H9 (cell line): ENCODE measurements around the gene OSTN. TPM values are rescaled to one million over a fixed set of nuclear protein-coding genes. Genes with fewer than 3 reads are reported as not detected.

ENCODE experiments used
- DNase-seq: peaks from one replicate; pipeline ENCODE4 v3.0.0-alpha.2; 2017
- H2AFZ ChIP-seq: one replicate; pipeline ENCODE4 v1.6.1; 2013; ENCODE audit warnings: mild to moderate bottlenecking, low read length, control low read depth, moderate library complexity
- H2AK5ac ChIP-seq: 2 replicates; pipeline ENCODE4 v1.6.1; 2013; ENCODE audit warnings: low read length, control low read depth, mixed read lengths; ENCODE audit not compliant: insufficient read length
- H2BK120ac ChIP-seq: one replicate; pipeline ENCODE4 v1.6.1; 2013; ENCODE audit warnings: low read depth, mild to moderate bottlenecking, low read length, control low read depth, inconsistent platforms; ENCODE audit not compliant: poor library complexity, severe bottlenecking
- H2BK12ac ChIP-seq: 2 replicates; pipeline ENCODE4 v1.6.1; 2013; ENCODE audit warnings: low read length, control low read depth, mixed read lengths, low read depth; ENCODE audit not compliant: insufficient read length
- H2BK15ac ChIP-seq: 2 replicates; pipeline ENCODE4 v1.6.1; 2013; ENCODE audit warnings: low read depth, low read length, control low read depth
- H2BK20ac ChIP-seq: one replicate; pipeline ENCODE4 v1.6.1; 2013; ENCODE audit warnings: low read depth, mild to moderate bottlenecking, low read length, control low read depth, inconsistent platforms; ENCODE audit not compliant: poor library complexity, severe bottlenecking
- H2BK5ac ChIP-seq: 2 replicates; pipeline ENCODE4 v1.6.1; 2013; ENCODE audit warnings: low read length, control low read depth, mixed read lengths; ENCODE audit not compliant: insufficient read length
- H3K14ac ChIP-seq: 2 replicates; pipeline ENCODE4 v1.6.1; 2013; ENCODE audit warnings: low read length, control low read depth; ENCODE audit not compliant: insufficient read depth
- H3K18ac ChIP-seq: 2 replicates; pipeline ENCODE4 v1.6.1; 2013; ENCODE audit warnings: low read depth, mild to moderate bottlenecking, mixed read lengths, low read length, control low read depth; ENCODE audit not compliant: insufficient read length
- H3K23ac ChIP-seq: 2 replicates; pipeline ENCODE4 v1.6.1; 2013; ENCODE audit warnings: low read length, control low read depth, mixed read lengths, low read depth; ENCODE audit not compliant: insufficient read length
- H3K23me2 ChIP-seq: 2 replicates; pipeline ENCODE4 v1.6.1; 2013; ENCODE audit warnings: low read depth, mild to moderate bottlenecking, mixed read lengths, low read length, control low read depth; ENCODE audit not compliant: insufficient read length, poor library complexity, severe bottlenecking
- H3K27ac ChIP-seq: 2 replicates; pipeline ENCODE4 v1.5.1; 2013; ENCODE audit warnings: low read length, control low read depth, mixed read lengths, low read depth; ENCODE audit not compliant: insufficient read length
- H3K27me3 ChIP-seq: 2 replicates; pipeline ENCODE4 v1.6.1; 2013; ENCODE audit warnings: low read length, control low read depth, inconsistent platforms; ENCODE audit not compliant: insufficient read depth
- H3K4ac ChIP-seq: 2 replicates; pipeline ENCODE4 v1.6.1; 2013; ENCODE audit warnings: low read depth, mild to moderate bottlenecking, control low read depth, inconsistent platforms, low read length, moderate library complexity
- H3K4me1 ChIP-seq: 2 replicates; pipeline ENCODE4 v1.6.1; 2013; ENCODE audit warnings: low read length, control low read depth, inconsistent platforms; ENCODE audit not compliant: insufficient read depth
- H3K4me2 ChIP-seq: 2 replicates; pipeline ENCODE4 v1.6.1; 2013; ENCODE audit warnings: low read length, control low read depth, mixed read lengths; ENCODE audit not compliant: insufficient read length, insufficient read depth
- H3K56ac ChIP-seq: 2 replicates; pipeline ENCODE4 v1.6.1; 2013; ENCODE audit warnings: low read depth, mild to moderate bottlenecking, mixed read lengths, low read length, control low read depth; ENCODE audit not compliant: insufficient read length
- H3K79me1 ChIP-seq: 2 replicates; pipeline ENCODE4 v1.6.1; 2013; ENCODE audit warnings: low read depth, mild to moderate bottlenecking, moderate library complexity, low read length, control low read depth, inconsistent platforms; ENCODE audit not compliant: insufficient read depth, poor library complexity, severe bottlenecking
- H3K79me2 ChIP-seq: 2 replicates; pipeline ENCODE4 v1.6.1; 2013; ENCODE audit warnings: low read length, control low read depth, inconsistent platforms; ENCODE audit not compliant: insufficient read depth
- H3K9ac ChIP-seq: 2 replicates; pipeline ENCODE4 v1.6.1; 2013; ENCODE audit warnings: low read length, control low read depth, mixed read lengths; ENCODE audit not compliant: insufficient read length; ENCODE audit errors: extremely low read depth
- H3K9me3 ChIP-seq: one replicate; pipeline ENCODE4 v1.6.1; 2013; ENCODE audit warnings: low read depth, low read length, inconsistent platforms; ENCODE audit not compliant: control insufficient read depth
- H3T11ph ChIP-seq: one replicate; pipeline ENCODE4 v1.6.1; 2013; ENCODE audit warnings: mild to moderate bottlenecking, low read length, control low read depth, inconsistent platforms
- H4K20me1 ChIP-seq: one replicate; pipeline ENCODE4 v1.6.1; 2013; ENCODE audit not compliant: control insufficient read depth, insufficient read length, insufficient read depth
- H4K5ac ChIP-seq: 2 replicates; pipeline ENCODE4 v1.6.1; 2013; ENCODE audit warnings: low read depth, mild to moderate bottlenecking, mixed read lengths, low read length, control low read depth; ENCODE audit not compliant: insufficient read length
- H4K8ac ChIP-seq: replicated peaks from 2 replicates; pipeline ENCODE4 v1.6.1; 2013; ENCODE audit warnings: low read length, control low read depth, mixed read lengths, low read depth; ENCODE audit not compliant: insufficient read length
- H4K91ac ChIP-seq: 2 replicates; pipeline ENCODE4 v1.6.1; 2013; ENCODE audit warnings: low read depth, mild to moderate bottlenecking, moderate library complexity, mixed read lengths, low read length, control low read depth; ENCODE audit not compliant: insufficient read length
- H3K27ac Mint-ChIP-seq, 3 experiments: 2 replicates in 2 of 3; 3 replicates in 1 of 3; pipeline ENCODE4 v1.8.0; 2020 to 2021; ENCODE audit warnings: mixed read lengths in 3 of 3, mild to moderate bottlenecking in 1 of 3, moderate library complexity in 1 of 3
- H3K27me3 Mint-ChIP-seq: 2 replicates; pipeline ENCODE4 v1.8.0; 2021; ENCODE audit warnings: low read depth, mild to moderate bottlenecking, moderate library complexity, mixed read lengths
- H3K36me3 Mint-ChIP-seq, 3 experiments: 2 replicates in 2 of 3; 3 replicates in 1 of 3; pipeline ENCODE4 v1.8.0; 2020 to 2021; ENCODE audit warnings: low read depth in 3 of 3, mixed read lengths in 3 of 3; ENCODE audit not compliant: insufficient read depth in 1 of 3
- H3K4me1 Mint-ChIP-seq, 2 experiments: 2 replicates each; pipeline ENCODE4 v1.8.0; 2020; ENCODE audit warnings: mixed read lengths in 2 of 2
- H3K4me3 Mint-ChIP-seq, 2 experiments: 2 replicates in 1 of 2; 3 replicates in 1 of 2; pipeline ENCODE4 v1.8.0; 2020 to 2021; ENCODE audit warnings: mild to moderate bottlenecking in 2 of 2, mixed read lengths in 2 of 2, moderate library complexity in 1 of 2
- H3K9me3 Mint-ChIP-seq, 2 experiments: 2 replicates in 1 of 2; 3 replicates in 1 of 2; pipeline ENCODE4 v1.8.0; 2020; ENCODE audit warnings: mild to moderate bottlenecking in 2 of 2, mixed read lengths in 2 of 2, moderate library complexity in 1 of 2
- CTCF ChIP-seq: fragments of 200-600 bp; sonication (generic); conservative IDR thresholded peaks from 3 replicates; pipeline ENCODE4 v1.8.0; 2021; ENCODE audit warnings: antibody characterized with exemption, mild to moderate bottlenecking
- WGBS: extraction: QIAGEN DNeasy Blood & Tissue Kit; methylation state at CpG from one replicate; pipeline ENCODE4 v1.1.7; 2013; ENCODE audit warnings: missing lambda C conversion rate, low lambda C conversion rate, mixed read lengths; ENCODE audit not compliant: insufficient read length; ENCODE audit errors: extremely low coverage; 5-methylcytosine and 5-hydroxymethylcytosine counted together
- total RNA-seq: library from RNA; stranded (reverse); gene quantifications from 2 replicates; pipeline ENCODE4 v1.2.1, GENCODE V29; 2021

OSTN gene
- total RNA-seq, 1 experiment from 2014 or later = 0.07 TPM

DNA sequence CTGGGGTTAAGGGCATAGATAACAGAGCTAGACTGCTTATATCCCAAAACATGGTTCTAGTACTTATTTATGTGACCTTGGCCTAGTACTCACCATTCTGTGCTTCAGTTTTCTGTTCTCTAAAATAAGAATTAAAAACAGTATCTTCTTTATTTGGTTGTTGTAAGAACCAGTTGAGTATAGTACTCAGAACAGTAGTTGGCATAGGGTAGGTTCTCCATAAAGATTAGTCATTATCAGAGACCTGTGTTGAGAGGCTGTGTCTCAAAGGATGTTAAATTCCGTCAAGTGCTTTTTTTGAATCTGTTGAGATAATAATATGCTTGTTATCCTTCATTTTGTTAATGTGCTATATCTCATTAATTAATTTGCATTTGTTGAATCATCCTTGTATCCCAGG, 47.4 kb upstream of the OSTN start:
- Histone ChIP-seq H3K23me2 (no peaks in the 10 kb centered on the region), H2BK15ac (no peak overlapping the region), H3K79me2 (no peaks in the 10 kb centered on the region), H3T11ph (no peak overlapping the region), H4K91ac (no peak overlapping the region), H4K8ac (no peak overlapping the region), H3K9me3 (no peaks in the 10 kb centered on the region), H2BK12ac (no peak overlapping the region), H3K18ac (no peak overlapping the region), H3K14ac (no peak overlapping the region), H3K4me1 (no peaks in the 10 kb centered on the region), H3K56ac (no peak overlapping the region), H3K4ac (no peak overlapping the region), H3K79me1 (no peaks in the 10 kb centered on the region), H2AK5ac (no peak overlapping the region), H3K9ac (no peak overlapping the region), H2BK5ac (no peak overlapping the region), H4K5ac (no peak overlapping the region), H3K23ac (no peak overlapping the region), H2BK20ac (no peak overlapping the region), H2BK120ac (no peak overlapping the region), H3K27me3 (no peaks in the 10 kb centered on the region), H3K4me2 (no peak overlapping the region), H4K20me1 (no peaks in the 10 kb centered on the region), H3K27ac (no peak overlapping the region), H2AFZ (no peak overlapping the region)
- Mint-ChIP-seq H3K27me3 (no peaks in the 10 kb centered on the region), H3K36me3 (peaks cover 4 to 19% (median 9%) of the 10 kb centered on the region in 3 experiments; a peak in 6 of 7 replicates), H3K4me3 (no peak overlapping the region), H3K27ac (no peak overlapping the region), H3K4me1 (no peaks in the 10 kb centered on the region), H3K9me3 (peaks cover 20 to 26% of the 10 kb centered on the region in 2 experiments)
- WGBS = no CpG with 5 or more reads among the region's 1 CpG
- TF ChIP-seq CTCF = no peak
- DNase-seq = no peak
